NCI-H526 (cell line): ENCODE data around the gene WASF1.
"Not testable (repeated sequence)": the region's sequence is repeated elsewhere in the genome, so short reads cannot be mapped to it uniquely, and the experiment has no call there.

Source experiments
- DNase-seq, 2 experiments: peaks; one replicate each; lab custom pipeline; 2025; lab: John Stamatoyannopoulos, UW

The WASF1 gene

DNA sequence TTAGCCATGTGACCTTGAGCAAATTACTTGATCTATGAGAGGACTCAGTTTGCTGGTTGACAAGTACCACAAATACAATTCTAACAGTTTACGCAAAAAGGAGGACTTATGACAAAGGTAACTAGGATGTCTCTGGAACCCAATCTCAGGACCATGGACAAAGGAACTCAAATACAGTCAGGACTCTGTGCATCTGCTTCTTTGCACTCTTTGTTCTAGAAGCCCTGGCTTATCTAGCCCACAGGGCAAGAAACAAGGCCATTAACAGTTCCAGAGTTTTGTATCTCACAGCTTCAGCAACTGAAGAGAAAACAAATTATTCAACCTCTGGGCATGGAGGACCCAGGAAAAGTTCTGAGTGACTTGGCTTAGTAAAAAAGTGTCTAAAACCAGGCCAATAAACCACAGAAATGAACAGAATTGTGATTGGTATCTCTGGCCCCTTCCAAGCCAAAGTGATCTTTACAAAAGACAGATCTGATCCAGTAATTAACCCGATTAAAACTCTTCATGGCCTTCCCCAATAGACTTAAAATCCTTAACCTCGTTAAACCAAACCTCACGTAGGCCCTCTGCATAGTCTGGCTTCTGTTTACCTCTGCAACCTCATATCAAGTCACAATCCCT is 5.9 kb downstream of the WASF1 start:
- no peak for DNase-seq

- no peak for DNase-seq
These were observed 9.4 kb downstream of the WASF1 start for GRCh38 chr6:110170081-110170480.

- DNase-seq, result no peak
These were observed 21.0 kb downstream of the WASF1 start for GRCh38 chr6:110158479-110158878.

DNA sequence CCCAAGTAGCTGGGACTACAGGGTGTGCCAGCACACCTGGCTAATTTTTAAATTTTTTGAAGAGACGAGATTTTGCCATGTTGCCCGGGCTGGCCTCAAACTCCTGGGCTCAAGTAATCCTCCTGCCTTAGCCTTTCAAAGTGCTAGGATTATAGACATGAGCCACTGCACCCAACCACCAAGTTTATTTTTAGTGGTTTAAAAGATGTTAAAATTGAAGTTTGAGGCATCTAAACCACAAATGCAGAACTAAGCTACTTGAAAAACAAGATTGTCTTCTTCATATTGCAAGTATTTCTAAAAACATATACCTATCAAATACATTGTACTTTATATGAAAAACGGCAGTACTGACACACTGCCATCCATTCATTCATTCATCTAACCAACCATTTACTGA is 31.6 kb downstream of the WASF1 start:
- no peak for DNase-seq

- DNase-seq, result no peak
These were observed 38.8 kb downstream of the WASF1 start for GRCh38 chr6:110140650-110141049.

DNA sequence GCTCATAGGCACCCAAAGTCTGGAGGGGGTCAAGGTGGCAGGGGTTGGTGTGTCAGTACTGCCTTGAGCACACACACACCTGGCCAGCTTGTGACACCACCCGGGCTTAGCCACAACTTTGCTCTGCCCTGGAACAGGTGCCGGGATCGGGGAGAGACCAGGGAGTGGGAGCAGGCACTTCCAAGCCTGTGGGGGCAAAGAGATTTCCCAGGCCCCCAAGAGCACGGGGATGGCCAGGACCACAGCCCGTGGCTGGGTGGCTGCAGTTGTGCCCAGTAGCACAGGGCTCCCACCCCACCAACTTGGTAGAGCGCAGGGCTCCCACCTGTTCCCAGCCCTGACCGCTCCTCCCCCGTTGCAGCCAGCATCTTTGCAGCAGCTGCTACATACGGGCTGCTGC is 40.4 kb downstream of the WASF1 start:
- no peak for DNase-seq

- peak in 1 of 2 experiments; percentile 2 for DNase-seq
These were observed 41.3 kb downstream of the WASF1 start for GRCh38 chr6:110137924-110138887.

GRCh38 chr6:110130362-110130761 is 49.1 kb downstream of the WASF1 start:
- no peak for DNase-seq

- no peak for DNase-seq
These were observed 51.1 kb downstream of the WASF1 start for GRCh38 chr6:110128418-110128817.

DNA sequence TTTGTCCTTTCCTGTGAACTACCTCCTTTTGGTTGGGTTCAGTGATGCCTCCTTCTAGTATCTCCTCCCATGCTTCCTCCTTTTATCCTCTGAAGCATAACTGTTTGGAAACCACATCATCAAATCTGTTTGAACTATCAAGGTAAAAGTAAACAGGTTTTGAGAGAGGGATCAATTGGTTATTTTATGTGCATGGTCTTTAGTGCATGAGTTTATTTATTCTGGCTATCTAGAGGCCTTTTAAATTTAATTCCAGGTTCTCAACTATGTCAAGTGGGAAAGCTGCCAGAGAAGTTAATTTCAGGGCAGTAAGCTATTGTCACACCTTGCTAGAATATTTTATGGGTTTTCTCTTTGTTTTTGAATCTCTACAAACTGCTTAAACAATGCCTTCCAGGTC is 54.1 kb downstream of the WASF1 start:
- no peak for DNase-seq

- not testable (repeated sequence) for DNase-seq
These were observed 57.8 kb downstream of the WASF1 start for GRCh38 chr6:110121655-110122054.

DNA sequence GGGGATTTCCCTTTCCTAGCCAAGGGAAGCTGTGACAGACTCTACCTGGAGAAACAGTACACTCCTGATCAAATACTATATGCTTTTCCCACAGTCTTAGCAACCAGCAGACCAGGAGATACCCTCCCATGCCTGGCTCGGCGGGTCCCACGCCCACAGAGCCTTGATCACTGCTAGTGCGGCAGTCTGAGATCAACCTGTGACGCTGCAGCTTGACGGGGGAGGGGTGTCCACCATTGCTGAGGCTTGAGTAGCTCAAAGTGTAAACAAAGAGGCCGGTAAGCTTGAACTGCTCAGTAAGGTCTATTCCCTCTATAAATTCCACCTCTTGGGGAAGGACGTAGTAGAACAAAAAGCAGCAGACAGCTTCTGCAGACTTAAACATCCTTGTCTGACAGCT is 63.2 kb downstream of the WASF1 start:
- no peak for DNase-seq

DNA sequence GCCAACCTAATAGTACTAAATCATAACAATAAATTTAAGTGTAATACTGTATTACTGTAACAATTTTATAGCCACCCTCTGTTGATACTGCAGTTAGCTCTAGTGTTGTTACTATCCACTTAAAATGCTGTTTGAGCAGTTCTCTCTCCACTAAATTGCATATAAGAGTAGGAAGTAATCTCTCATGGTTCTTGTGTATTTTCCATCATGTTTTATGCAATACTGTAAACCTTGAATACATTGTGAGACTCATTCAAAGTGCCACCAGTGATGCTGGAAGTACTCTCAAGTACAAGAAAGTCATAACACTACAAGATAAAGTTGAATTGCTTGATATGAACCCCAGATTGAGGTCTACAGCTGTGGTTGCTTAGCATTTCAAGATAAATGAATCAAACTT is 65.5 kb downstream of the WASF1 start:
- DNase-seq, result no peak

DNA sequence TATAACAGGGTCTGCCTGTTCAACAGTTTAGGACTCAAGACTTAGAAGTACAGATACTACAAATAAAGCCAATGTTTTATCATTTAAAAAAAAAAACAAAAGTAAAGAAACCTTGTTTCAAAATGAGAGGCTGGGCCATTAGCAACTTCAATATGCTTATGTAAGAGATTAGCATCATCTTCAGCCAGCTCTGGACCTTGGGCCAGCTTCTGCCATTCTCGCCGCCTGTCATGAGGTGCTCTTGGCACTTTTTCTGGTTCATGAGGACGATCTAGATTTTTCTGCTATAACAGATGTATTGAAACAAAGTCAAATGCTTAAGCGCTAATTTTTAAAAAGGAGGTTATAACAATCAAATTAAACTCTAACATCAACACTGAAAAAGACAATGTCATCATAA is 74.2 kb downstream of the WASF1 start:
- no peak for DNase-seq

- no peak for DNase-seq
These were observed 76.2 kb downstream of the WASF1 start for GRCh38 chr6:110103260-110103659.

DNA sequence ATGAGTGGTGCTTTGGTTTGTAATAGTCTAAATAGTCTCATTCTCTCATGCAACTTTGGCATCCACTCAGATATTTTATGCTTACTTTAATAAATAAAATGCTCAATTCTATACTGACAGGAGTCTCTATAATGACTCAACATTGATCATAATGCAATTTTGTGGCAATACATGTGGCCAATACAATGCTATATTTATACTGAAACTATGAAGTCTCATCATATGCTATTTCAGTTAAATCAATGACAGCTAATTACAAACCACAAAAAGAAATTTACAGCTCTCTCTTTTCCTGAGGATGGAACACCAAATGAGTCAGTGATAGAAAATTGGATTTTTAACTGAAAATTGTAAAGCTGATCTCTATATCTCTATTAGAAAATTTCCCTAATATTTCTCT is 77.1 kb downstream of the WASF1 start:
- no peak for DNase-seq

GRCh38 chr6:110101885-110102284 is 77.6 kb downstream of the WASF1 start:
- DNase-seq, result no peak

- peak; percentile 6 to 20 for DNase-seq
These were observed 80.9 kb downstream of the WASF1 start for GRCh38 chr6:110098511-110099116.

GRCh38 chr6:110097443-110097842 is 82.0 kb downstream of the WASF1 start:
- no peak for DNase-seq

DNA sequence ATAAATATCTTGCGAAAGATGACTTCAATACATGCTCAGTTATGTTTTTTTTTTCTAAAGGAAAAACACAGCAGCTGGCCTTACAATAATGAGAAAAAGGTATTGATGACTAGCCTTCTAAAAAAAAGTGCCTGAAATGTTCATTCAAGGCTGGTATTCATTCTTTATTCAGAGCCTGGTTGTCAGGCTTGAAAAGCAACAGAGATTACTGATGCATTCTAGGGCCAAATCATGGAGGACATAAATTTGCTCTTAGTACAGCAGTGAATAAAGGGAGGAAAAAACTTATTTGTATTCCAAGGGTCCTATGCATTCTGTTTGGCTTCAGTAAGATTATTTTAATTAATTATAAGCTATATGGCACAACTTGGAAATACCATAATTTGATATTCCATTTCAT is 83.5 kb downstream of the WASF1 start:
- no peak for DNase-seq

DNA sequence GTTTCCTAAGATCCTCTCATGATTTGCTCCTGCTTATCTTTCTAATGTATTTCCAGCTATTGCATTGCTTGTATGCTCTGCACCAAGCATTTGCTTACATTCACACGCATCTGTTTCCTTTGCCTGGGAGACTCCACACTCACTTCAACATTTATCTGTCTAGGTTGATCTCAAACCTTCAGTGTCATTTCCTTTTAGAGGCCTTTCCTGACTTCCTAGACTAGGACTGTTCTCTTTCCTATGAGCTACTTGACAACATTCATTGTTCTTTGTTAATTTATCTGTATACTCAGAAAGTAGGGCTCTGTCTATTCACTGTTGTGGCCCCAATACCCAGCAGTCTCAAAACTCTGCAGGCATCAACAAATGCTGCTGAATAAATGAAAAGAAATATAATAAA is 84.4 kb downstream of the WASF1 start:
- DNase-seq, result no peak

- no peak for DNase-seq
These were observed 85.5 kb downstream of the WASF1 start for GRCh38 chr6:110093981-110094380.

DNA sequence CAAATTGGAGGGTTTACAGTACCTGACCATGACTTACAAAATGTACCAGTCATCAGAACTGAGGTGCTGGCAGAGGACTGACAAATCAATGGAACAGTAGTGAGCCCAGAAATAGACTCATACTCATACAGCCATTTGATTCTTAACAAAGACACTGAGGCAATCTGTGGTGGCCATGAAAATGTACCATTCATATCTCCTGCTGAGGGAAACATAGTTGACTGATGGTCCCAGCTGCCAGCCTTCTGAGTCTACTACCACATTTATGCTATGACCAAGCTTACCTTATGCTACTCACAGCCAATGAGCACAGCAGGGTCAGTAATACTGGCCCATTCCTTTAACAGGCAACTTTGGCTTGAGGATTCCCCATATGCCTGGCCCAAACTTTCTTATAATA is 88.6 kb downstream of the WASF1 start:
- DNase-seq, result no peak
